Measurements from ENCODE around the gene JMY. TPM values are rescaled to one million over a fixed set of nuclear protein-coding genes. Genes with fewer than 3 reads are reported as not detected.

Gene JMY
- 12.0 TPM for total RNA-seq

- peaks cover 31% of the 10 kb centered on the region for H3K4me1 ChIP-seq
- peak within 1 kb of the TSS; percentile 92 to 98 for H3K4me3 ChIP-seq
- TF ChIP-seq, protein P1, sequence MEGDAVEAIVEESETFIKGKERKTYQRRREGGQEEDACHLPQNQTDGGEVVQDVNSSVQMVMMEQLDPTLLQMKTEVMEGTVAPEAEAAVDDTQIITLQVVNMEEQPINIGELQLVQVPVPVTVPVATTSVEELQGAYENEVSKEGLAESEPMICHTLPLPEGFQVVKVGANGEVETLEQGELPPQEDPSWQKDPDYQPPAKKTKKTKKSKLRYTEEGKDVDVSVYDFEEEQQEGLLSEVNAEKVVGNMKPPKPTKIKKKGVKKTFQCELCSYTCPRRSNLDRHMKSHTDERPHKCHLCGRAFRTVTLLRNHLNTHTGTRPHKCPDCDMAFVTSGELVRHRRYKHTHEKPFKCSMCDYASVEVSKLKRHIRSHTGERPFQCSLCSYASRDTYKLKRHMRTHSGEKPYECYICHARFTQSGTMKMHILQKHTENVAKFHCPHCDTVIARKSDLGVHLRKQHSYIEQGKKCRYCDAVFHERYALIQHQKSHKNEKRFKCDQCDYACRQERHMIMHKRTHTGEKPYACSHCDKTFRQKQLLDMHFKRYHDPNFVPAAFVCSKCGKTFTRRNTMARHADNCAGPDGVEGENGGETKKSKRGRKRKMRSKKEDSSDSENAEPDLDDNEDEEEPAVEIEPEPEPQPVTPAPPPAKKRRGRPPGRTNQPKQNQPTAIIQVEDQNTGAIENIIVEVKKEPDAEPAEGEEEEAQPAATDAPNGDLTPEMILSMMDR (IDR thresholded peaks at IDR 0.05), result no peak
- TF ChIP-seq POLR2A (IDR thresholded peaks at IDR 0.05) (peak; percentile 63 to 77), POLR2AphosphoS5 (IDR thresholded peaks at IDR 0.05; ENCODE audit: insufficient read depth in 1 of 2, low read depth in 1 of 2) (peak in 1 of 2 donors; percentile 82)
- H3K27ac ChIP-seq, result peak within 1 kb of the TSS; percentile 100
- H3K36me3 ChIP-seq, result no peaks in the 10 kb centered on the region
- peak in 1 of 2 donors; percentile 93 for DNase-seq (ENCODE audit: extremely low spot score in 2 of 2)
- no peaks in the 10 kb centered on the region for H3K27me3 ChIP-seq
- intact Hi-C loops (cut with DNase I), result no loop called here
- no peaks in the 10 kb centered on the region for H3K9me3 ChIP-seq
Measured at GRCh38 chr5:79235634-79236361, at the start of gene JMY. Gene JMY, plus strand, starts transcription at chr5:79236131. Its CDS starts 520 bp downstream, at chr5:79236651.

GRCh38 chr5:79186455-79186854, 49.5 kb upstream of the JMY start:
- no peak overlapping the region for H3K27ac ChIP-seq
- no peaks in the 10 kb centered on the region for H3K36me3 ChIP-seq
- intact Hi-C loops (cut with DNase I), result no loop called here
- H3K4me3 ChIP-seq, result no peak overlapping the region
- no peak for DNase-seq (ENCODE audit: extremely low spot score in 2 of 2)
- no peaks in the 10 kb centered on the region for H3K9me3 ChIP-seq
- TF ChIP-seq POLR2AphosphoS5 (IDR thresholded peaks at IDR 0.05; ENCODE audit: insufficient read depth in 1 of 2, low read depth in 1 of 2), result no peak
- H3K4me1 ChIP-seq, result peaks cover 25% of the 10 kb centered on the region
- no peaks in the 10 kb centered on the region for H3K27me3 ChIP-seq

DNA sequence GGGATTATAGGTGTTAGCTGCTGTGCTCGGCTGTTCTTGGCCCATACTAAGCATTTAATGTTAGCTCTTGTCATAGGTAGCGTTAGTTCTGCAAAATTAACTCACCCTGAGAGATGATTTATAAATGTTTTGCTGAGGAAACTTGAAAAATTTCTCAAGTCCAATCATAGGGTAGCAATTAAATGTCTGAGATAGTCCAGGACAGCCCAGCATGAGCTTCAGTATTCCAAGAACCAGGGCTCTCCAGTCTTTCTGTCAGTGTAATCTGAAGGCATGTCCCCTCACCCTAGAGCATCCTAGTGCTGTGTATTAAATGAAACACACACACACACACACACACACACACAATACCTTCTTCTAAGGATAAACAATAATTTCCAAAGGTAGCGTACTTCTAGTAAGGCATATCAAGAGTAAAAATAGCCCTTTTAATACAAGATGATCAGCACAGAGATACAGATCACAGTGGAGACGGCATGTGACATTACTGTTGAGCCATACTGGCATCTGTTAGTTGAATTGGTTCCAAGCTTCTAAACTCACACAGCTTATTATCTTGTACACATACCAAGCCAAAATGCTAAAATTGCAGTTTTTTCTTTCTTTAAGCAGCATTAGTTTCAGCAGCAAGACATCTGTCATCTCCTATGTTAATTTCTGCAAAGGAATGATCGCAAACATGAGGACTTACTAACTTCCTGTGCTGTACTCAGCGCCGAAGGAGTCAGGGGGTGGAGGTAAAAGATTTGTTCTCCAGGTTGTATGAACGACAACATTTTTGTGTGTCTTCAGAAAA, 46.3 kb upstream of the JMY start:
- Histone ChIP-seq H3K4me1 (peaks cover 23% of the 10 kb centered on the region), H3K27ac (no peak overlapping the region), H3K9me3 (no peaks in the 10 kb centered on the region), H3K27me3 (no peaks in the 10 kb centered on the region), H3K4me3 (no peak overlapping the region), H3K36me3 (no peaks in the 10 kb centered on the region)
- intact Hi-C loops (cut with DNase I), result no loop called here
- TF ChIP-seq POLR2A (IDR thresholded peaks at IDR 0.05), result no peak
- TF ChIP-seq POLR2AphosphoS5 (IDR thresholded peaks at IDR 0.05; ENCODE audit: insufficient read depth in 1 of 2, low read depth in 1 of 2), result no peak
- TF ChIP-seq, protein P1 (IDR thresholded peaks at IDR 0.05), result no peak
- no peak for DNase-seq (ENCODE audit: extremely low spot score in 2 of 2)

- no peak overlapping the region for H3K4me3 ChIP-seq
- no peak overlapping the region for H3K27ac ChIP-seq
- no peak for TF ChIP-seq POLR2A (IDR thresholded peaks at IDR 0.05)
- H3K4me1 ChIP-seq, result peaks cover 26% of the 10 kb centered on the region
- H3K27me3 ChIP-seq, result no peaks in the 10 kb centered on the region
- no peaks in the 10 kb centered on the region for H3K9me3 ChIP-seq
- intact Hi-C loops (cut with DNase I), result no loop called here
- DNase-seq (ENCODE audit: extremely low spot score in 2 of 2), result no peak
- H3K36me3 ChIP-seq, result no peaks in the 10 kb centered on the region
Measured at GRCh38 chr5:79190235-79190529, 45.7 kb upstream of the JMY start.

DNA sequence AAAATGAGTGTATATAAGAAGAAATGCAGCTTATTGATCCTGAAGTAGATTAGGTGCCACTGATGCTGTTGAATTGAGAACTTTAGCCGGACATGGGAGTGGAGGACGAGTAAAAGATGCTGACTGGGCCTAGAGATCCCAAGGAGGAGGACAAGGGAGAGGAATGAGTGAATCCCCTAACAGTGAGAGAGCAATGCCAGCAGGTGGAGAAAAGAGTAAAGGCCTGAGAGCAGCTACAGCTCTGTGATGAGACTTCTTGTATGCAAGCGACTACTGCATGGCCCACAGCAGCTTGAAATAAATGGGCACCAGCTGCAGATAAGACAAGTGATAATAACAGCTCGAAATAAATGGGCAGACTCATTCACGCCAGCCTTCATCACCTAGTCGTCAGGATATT, 44.5 kb upstream of the JMY start:
- no peaks in the 10 kb centered on the region for H3K9me3 ChIP-seq
- intact Hi-C loops (cut with DNase I), result no loop called here
- H3K27me3 ChIP-seq, result no peaks in the 10 kb centered on the region
- H3K4me3 ChIP-seq, result no peak overlapping the region
- H3K27ac ChIP-seq, result no peak overlapping the region
- H3K36me3 ChIP-seq, result no peaks in the 10 kb centered on the region
- TF ChIP-seq POLR2AphosphoS5 (IDR thresholded peaks at IDR 0.05; ENCODE audit: insufficient read depth in 1 of 2, low read depth in 1 of 2) (no peak), POLR2A (IDR thresholded peaks at IDR 0.05) (no peak)
- TF ChIP-seq, protein P1 (IDR thresholded peaks at IDR 0.05), result no peak
- H3K4me1 ChIP-seq, result peaks cover 26% of the 10 kb centered on the region
- DNase-seq (ENCODE audit: extremely low spot score in 2 of 2), result no peak

DNA sequence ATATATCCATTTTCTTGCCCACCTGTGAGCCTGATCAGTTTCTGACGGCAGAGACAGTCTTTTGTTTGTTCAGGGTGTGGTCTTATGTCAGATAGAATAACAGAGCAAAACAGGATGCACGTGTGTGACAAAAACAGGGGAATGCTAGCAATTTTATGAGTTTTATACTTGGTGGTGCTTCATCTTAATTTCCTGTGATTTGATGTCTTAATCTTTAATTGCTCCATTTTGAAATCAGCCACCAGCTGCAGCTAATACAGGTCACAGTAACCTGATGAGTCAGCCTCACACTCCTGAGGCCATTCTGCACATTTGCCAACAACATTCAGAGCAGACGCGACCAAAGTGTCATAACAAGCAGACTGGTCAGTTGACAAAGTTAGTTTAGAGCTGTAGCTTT, 42.3 kb upstream of the JMY start:
- TF ChIP-seq, protein P1 (IDR thresholded peaks at IDR 0.05), result no peak
- TF ChIP-seq POLR2AphosphoS5 (IDR thresholded peaks at IDR 0.05; ENCODE audit: insufficient read depth in 1 of 2, low read depth in 1 of 2) (no peak), POLR2A (IDR thresholded peaks at IDR 0.05) (no peak)
- Histone ChIP-seq H3K9me3 (no peaks in the 10 kb centered on the region), H3K27me3 (no peaks in the 10 kb centered on the region), H3K4me3 (no peak overlapping the region), H3K27ac (no peak overlapping the region), H3K4me1 (peaks cover 26% of the 10 kb centered on the region), H3K36me3 (no peaks in the 10 kb centered on the region)
- no peak for DNase-seq (ENCODE audit: extremely low spot score in 2 of 2)
- intact Hi-C loops (cut with DNase I), result no loop called here
